Stimulated activated CD8-positive, alpha-beta memory T cell treated with anti-CD3 and anti-CD28 coated beads, Interleukin-7, amount 100 ng/mL, for 24 hours (primary cell): ENCODE measurements around the gene C4A.
"Not testable (repeated sequence)": the region's sequence is repeated elsewhere in the genome, so short reads cannot be mapped to it uniquely, and the experiment has no call there.

Source experiments
- DNase-seq: peaks from one replicate; pipeline ENCODE4 v3.0.0-alpha.2; 2020; ENCODE audit warnings: low read depth

The C4A gene

DNA sequence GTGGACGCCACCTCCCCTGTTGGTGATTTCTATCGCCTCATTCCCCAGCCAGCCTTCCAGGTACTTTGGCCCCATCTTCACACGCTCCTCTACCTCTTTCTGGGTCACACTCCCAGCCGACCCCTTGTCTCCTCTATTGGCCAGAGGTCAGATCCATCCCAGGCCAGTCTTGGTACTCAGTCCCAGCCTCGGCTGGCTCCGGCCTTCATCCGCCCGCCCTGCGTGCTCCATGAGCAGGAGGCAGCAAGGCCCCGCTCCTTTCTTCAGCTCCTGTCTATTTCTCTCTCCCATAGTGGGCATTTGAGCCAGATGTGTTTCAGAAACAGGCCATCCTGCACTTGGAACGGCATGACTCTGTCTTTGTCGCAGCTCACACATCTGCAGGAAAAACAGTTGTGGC is 20.2 kb upstream of the C4A start:
- DNase-seq = no peak

DNA sequence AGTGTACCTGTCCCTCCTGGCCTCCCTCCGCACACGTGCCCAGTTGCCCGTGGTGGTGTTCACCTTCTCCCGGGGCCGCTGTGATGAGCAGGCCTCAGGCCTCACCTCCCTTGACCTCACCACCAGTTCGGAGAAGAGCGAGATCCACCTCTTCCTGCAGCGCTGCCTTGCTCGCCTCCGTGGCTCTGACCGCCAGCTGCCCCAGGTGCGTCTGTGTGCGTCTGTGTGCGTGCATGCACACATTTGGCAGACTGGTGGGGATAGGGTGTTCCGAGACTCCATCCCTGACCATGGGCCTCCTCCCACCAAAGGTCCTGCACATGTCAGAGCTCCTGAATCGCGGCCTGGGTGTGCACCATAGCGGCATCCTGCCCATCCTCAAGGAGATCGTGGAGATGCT is 17.9 kb upstream of the C4A start:
- no peak for DNase-seq

DNA sequence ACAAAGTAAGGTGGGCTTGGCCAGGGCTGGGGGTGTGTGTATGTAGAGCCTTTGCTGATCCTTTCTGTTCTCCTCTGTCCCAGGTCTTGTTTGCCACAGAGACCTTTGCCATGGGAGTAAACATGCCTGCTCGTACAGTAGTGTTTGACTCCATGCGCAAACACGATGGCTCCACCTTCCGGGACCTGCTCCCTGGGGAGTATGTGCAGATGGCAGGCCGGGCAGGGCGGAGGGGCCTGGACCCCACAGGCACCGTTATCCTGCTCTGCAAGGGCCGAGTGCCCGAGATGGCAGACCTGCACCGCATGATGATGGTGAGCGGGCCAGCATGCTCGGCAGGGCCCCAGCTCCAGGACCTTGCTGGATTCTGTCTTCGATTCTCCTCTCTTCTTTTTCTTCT is 16.2 kb upstream of the C4A start:
- no peak for DNase-seq

DNA sequence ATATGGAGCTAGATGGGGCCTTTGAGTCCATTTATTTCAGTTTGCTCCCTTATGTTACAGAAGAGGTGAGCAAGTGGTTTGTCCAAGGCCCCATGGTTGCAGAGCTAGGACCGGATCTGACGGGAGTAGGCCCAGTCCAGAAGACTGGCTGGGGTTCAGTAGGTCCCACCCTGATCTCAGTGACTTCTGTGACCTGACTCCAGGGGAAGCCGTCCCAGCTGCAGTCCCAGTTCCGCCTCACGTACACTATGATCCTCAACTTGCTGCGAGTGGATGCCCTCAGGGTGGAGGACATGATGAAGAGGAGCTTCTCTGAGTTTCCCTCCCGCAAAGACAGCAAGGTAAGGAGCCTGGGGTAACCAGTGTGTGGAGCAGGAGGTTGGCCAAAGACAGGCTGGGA is 15.4 kb upstream of the C4A start:
- no peak for DNase-seq

DNA sequence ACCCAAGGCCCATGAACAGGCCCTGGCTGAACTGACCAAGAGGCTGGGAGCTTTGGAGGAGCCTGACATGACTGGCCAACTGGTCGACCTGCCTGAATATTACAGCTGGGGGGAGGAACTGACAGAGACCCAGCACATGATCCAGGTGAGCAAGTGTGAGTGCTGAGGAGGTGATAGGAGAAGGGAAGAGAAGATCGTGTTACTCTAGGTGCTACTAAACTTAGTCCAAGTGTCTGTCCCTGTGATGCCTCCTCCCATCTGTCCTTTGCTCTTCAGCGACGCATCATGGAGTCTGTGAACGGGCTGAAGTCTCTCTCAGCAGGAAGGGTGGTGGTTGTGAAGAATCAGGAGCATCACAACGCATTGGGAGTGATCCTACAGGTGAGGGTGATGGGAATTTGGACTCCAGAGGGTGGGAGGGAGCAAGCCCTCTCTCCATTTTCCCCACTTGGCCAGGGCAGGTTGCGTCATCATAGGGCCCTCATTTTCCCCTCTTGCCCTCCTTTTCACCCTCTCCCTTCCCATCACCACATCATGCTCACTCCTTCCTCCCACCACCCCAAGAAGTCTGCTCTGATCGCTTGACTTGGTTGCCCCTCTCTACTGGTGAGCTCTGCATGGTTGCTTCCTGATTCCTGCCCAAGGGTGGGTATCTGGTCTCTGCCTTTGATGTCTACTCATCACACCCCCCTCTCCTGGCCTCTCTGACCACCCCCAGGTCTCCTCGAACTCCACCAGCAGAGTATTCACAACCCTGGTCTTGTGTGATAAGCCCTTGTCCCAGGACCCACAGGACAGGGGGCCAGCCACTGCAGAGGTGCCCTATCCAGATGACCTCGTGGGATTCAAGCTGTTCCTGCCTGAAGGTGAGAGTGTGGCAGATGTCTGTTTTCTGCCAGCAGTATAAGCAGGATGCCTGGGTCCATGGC is 14.6 kb upstream of the C4A start:
- no peak for DNase-seq

DNA sequence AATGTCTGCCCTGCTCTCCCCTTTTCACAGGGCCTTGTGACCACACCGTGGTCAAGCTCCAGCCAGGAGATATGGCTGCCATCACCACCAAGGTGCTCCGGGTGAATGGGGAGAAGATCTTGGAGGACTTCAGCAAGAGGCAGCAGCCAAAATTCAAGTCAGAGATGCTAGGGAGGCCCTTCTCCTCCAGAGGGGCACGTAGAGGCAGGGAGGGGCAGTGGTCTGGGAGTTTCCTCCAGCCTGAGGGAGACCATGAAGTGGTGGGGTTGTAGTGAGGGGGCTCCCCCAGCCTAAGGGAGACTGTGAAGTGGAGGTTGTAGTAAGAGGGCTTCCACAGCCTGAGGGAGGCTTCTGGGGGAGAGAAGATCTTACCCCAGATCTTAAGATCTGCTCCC is 13.9 kb upstream of the C4A start:
- no peak for DNase-seq

DNA sequence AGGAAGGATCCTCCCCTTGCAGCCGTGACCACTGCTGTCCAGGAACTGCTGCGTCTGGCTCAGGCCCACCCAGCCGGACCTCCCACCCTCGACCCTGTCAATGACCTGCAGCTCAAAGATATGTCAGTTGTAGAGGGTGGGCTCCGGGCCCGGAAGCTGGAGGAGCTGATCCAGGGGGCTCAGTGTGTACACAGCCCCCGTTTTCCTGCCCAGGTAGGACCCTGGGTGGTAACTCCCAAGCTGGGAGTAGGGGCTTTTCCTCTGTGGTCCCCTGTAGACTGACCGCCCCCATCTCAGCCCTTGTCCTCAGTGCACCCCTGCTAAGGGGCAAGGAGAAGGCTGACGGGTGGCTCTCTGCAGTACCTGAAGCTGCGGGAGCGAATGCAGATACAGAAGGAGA is 13.5 kb upstream of the C4A start:
- DNase-seq = no peak

DNA sequence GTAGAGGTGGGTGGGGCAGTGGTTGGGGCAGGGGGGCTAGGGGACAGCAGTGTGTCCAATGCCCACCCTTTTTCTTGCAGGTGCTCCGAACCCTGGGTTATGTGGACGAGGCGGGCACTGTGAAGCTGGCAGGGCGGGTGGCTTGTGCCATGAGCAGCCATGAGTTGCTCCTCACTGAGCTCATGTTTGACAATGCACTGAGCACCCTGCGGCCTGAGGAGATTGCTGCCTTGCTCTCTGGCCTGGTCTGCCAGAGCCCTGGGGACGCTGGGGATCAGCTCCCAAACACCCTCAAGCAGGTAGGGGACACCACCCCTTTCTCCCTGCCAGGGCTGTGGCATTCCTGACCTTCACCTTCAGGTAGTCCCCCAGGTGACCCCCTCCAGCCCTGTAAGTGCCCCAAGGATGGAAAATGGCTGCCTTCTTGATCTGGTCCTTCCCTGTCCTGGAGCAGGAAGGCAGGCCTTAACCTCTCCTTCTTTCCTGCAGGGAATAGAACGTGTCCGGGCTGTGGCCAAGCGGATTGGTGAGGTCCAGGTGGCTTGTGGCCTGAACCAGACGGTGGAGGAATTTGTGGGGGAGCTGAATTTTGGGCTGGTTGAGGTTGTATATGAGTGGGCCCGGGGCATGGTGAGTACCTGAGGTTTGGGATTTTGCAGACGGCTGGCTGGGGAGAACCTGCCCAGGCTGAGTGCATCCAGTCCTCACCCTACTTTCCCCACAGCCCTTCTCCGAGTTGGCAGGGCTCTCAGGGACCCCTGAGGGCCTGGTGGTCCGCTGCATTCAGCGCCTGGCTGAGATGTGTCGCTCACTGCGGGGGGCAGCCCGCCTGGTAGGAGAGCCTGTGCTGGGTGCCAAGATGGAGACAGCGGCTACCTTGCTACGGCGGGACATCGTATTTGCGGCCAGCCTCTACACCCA is 12.8 kb upstream of the C4A start:
- no peak for DNase-seq

DNA sequence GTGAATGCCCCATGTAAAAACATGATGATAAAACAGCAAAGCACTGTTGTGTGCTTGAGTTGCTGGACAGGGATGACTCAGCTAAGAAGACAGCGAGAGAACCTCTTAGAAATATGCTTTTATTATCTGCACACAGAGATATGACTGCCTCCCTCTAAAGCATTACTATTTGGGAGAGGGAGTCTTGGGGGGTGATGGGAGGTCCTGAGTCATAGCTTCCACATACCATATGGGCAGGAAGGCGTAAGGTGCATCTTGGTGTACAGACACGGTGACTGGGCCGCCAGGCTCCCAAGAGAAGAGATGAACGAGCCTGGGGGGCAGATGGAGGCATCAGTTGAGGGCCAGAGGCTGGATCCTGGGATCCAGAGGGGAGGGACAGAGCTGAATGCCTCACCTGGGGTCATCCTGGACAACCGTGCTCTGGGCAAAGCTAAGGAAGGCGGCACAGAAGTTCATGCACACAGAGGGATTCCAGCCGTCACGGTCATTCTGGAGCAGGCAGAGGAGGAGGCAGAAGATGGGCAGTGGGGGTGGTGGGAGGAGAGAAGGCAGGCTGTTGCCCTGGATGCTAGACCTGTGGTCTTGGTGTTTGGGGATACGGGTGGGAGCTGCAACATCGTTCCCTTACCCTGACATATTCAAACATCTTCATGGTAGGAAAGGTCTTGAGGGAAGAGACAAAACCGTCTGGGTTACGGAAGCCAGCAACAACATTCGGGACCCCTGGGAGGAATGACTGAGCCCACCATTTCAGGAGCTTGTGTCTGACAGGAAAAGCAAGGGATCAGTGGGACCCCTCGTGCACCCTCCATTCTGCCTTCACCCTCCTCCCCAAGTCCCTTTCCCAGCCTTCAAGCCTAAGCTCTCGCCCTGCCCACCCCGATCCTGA is 11.9 kb upstream of the C4A start:
- DNase-seq = no peak

DNA sequence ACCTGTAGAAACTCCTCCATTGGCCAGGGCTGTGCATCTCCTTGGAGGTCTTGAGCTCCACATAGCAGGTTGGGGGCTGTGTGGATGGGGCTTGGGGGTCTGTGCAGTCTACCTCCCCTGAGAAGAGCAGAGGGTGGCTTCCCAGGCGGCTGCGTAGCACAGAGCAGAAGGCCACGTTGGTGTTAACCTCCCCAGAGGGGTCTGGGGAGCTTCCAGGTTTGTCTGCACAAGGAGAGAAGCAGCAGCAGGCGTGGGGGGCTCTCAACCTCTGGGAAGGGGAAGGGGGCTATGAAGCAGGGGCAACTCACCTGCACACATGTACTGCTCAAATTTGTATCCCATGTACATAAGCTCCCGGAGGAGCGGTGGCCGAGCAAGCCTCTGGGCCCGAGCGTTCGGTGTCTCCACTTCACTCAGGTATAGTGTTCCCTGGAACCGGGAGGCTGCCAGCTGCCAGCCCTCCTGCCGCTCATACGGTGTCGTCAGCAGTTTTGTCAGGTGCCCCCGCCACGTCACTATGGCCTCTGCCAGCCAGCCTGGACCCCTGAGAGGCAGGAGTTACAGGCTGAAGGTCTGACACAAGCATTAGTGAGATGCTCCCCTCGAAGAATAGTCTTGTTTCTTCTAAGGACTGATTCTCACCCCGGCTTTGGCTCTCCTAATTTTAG is 11.1 kb upstream of the C4A start:
- DNase-seq = no peak

DNA sequence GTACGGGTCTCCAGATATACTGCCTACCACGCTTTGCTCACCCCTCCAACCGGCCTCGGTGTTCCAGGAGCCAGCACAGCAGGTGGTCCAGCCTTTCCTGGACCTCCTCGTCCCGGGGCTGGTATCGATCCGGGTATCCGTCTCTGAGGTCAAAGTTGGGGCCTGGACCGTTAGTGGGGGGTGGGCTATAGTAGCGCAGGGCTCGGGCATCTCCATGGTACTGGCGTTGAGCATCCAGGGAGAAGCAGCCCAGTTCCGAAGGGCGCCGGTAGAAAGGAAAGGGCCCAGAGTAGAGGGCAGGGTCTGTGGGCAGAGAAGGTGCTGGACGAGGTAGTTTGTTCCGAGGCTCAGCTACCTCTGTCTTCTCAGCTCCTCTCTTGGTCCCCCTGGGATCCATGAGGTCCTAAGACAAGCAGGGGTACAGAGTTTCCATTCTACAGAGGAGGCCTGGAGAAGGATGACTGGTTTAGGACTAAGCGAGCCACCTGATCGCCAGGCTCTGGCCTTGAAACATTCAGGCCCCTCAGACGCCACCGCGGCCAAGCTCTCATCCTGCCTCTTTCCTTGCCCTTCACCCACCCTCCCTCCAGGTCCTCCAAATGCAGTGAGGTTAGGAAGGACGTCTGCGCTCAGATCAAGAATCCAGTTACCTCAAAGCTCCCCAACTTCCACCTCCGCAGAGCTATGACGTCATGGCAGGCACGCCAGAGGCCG is 10.4 kb upstream of the C4A start:
- no peak for DNase-seq

DNA sequence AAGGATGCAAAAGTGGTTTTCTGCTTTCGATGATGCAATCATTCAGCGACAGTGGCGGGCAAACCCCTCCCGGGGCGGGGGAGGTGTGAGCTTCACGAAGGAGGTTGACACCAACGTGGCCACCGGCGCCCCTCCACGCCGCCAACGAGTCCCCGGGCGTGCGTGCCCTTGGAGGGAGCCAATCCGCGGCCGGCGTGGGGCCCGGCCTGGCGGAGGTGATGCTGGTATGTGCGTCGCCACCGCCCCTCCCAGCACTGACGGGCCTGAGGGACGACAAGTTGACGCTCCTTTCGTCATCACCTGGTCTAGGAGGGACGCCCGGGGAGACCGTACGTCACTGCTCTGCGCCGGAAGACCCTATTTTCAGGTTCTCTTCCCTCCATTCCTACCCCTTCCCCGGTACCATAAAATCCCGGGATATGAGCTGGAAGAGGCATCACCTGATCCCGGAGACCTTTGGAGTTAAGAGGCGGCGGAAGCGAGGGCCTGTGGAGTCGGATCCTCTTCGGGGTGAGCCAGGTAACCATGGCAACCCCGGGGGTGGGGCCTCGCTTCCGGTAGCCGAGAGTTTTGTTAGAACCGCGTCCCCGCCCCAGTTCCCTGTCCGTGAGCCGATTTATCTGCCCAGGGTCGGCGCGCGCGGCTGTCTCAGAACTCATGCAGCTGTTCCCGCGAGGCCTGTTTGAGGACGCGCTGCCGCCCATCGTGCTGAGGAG is 9.7 kb upstream of the C4A start, which contains the start of gene DXO:
DXO (minus strand) TSS at position 146 of the 716 bp plus-strand sequence. CDS start 463 bp downstream, outside the sequence.
- DNase-seq = peak; percentile 94

DNA sequence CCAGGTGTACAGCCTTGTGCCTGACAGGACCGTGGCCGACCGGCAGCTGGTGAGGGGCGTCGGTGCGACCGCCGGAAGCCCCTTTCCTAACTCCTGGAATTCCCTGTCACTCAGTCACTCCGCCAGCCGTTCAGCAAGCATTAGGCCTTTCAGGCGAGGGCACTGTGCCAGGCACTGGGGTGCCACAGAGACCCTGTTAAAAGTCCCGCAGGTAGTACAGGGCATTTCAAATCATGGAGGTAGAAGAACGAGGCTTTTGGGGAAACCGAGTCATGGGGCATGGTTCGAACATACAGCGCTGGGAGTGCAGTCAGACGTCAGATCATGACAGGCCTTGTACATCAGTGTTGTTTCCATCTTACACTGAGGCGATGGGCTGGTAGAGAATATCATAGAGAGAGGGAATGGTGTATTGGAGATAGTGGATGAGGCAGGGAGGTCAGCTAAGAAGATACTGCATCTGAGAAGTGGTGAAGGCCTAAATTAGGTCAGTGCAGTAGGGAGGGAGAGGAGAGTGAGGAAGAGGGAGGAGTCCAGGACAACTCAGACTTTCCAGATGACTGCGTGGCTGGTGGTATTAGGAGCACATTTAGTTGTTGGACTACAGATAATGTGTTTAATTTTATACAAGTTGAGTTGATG is 9.0 kb upstream of the C4A start:
- DNase-seq = no peak

DNA sequence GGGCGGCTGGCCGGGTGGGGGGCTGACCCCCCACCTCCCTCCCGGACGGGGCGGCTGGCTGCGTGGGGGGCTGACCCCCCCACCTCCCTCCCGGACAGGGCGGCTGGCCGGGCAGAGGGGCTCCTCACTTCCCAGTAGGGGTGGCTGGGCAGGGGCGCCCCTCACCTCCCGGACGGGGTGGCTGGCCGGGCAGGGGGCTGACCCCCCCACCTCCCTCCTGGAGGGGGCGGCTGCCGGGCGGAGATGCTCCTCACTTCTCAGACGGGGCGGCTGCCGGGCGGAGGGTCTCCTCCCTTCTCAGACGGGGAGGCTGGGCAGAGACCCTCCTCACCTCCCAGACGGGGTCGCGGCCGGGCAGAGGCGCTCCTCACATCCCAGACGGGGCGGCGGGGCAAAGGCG is 5.8 kb upstream of the C4A start:
- not testable (repeated sequence) for DNase-seq

DNA sequence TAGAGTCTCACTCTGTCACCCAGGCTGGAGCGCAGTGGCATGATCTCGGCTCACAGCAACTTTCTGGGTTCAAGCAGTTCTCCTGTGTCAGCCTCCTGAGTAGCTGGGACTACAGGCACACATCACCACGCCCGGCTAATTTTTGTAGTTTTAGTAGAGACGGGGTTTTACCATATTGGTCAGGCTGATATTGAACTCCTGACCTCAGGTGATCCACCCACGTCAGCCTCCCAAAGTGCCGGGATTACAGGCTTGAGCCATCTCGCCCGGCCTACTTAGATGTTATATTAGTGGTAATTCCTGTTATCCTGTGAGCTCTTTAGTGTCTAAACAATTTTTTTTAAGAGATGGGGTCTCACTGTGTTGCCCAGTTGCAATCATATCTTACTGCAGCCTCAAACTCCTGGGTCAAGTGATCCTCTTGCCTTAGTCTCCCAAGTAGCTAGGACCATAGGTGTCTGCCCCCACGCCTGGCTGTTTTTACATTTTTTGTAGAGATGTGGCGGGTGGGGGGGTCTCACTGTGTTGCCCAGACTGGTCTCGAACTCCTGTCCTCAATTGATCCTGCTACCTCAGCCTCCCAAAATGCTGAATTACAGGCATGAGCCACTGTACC is 3.9 kb upstream of the C4A start:
- no peak for DNase-seq

DNA sequence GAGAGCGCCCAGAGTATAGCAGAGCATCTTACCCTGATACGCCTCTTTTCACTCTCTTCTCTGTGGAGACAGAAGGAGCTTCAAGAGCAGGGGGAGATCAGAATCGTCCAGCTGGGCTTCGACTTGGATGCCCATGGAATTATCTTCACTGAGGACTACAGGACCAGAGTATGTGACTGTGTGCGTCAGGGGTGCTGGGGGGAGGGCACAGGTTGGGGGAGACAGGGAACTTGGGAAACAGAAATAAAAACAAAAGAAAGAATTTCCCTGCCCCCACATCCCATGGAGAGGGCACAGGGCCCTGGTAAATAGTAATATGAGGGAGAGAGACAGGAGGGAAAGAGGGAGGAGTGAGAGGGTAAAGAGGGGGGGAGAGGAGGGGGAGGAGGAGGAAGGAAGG is 3.0 kb upstream of the C4A start:
- no peak for DNase-seq

DNA sequence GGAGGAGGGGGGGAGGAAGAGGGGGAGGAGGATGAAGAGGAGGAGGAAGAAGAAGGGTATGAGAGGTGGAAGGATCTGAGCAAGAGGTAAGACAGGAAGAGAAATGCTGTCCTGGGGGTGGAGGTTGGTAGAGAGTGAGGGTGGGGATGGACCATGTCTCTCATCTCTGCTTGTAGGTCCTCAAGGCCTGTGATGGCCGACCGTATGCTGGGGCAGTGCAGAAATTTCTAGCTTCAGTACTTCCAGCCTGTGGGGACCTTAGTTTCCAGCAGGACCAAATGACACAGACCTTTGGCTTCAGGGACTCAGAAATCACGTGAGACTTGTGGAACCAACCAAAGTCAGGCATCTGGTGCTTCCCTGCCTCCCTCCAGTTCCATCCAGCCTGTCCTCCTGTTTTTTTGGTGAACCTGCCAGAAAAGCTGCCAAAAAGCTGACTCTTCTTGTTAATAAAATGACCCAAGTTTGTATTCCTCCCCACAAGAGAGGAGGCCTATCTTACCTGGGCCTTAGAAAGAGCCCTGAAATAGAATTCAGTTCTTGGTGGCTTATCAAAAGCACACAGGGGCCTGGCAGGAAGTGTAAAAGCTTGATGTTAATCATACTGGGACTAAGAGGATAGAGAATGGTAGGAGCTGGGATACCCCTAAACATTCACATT is 2.5 kb upstream of the C4A start:
- no peak for DNase-seq

DNA sequence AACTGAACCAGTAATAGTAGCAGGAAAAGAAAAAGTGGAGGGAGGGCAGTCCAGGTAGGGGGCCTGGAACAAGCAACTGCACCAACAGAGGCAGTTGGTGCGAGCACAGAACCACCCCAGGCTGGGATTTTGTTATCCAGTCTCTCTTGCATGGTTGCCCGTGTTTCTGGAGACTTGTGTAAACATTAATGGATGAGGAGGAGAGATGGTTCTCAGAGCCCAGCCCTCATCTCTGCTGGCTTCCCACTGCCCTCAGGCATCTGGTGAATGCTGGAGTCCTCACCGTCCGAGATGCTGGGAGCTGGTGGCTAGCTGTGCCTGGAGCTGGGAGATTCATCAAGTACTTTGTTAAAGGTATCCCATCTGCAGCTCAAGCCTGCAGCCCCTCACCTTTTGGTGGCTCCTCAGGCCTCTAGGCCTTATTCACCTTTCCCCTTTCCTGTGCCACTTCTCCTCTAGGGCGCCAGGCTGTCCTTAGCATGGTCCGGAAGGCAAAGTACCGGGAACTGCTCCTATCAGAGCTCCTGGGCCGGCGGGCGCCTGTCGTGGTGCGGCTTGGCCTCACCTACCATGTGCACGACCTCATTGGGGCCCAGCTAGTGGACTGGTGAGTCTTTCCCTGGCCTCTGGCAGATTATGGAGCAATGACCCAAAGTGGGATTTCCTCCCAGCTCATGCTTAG is 1.5 kb upstream of the C4A start:
- not testable (repeated sequence) for DNase-seq
